NCI-H2196 treated with DMSO at 0.1 percent for 48 hours (cell line): ENCODE measurements around the gene BAIAP3.
"Not testable (repeated sequence)": the region's sequence is repeated elsewhere in the genome, so short reads cannot be mapped to it uniquely, and the experiment has no call there.

Experiments
- DNase-seq: peaks from one replicate; lab custom pipeline; 2025; ENCODE audit not compliant: unreplicated experiment; lab: John Stamatoyannopoulos, UW

BAIAP3 gene

DNA sequence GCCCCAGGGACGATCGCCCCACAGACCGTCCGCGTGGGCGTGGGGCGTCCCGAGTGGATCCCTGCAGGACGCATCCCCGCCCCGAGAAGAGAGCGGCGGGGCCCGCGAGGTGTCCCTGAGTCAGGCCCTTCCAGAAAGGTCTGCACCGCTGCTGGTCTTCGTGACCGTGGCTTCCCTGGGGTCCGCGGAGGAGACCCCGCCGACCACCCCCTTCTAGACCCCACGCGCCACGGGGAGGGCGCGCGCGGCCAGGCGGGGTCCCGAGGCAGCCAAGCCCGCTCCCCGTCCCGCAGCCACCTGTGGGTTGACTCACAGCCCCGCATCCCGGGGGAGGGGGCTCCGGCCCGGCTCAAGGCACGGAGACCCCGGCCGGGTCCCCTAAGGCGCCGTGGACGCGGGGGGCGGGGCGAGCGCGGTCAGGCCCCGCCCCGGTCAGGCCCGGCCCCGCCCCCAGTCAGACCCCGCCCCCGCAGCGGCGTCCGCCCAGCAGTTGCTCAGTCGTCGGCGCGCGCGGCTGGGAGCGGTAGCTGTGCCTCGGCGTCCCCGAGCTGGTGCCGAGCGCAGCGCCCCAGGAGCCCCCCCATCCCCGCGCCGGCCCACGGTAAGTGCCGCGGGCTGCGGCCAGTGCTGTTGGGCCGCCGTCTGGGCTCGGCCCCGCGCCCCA is at the start of gene BAIAP3:
BAIAP3 (plus strand) TSS at position 497 of the 664 bp plus-strand sequence. CDS start 4,905 bp downstream, outside the sequence.
- peak; percentile 23 for DNase-seq

DNA sequence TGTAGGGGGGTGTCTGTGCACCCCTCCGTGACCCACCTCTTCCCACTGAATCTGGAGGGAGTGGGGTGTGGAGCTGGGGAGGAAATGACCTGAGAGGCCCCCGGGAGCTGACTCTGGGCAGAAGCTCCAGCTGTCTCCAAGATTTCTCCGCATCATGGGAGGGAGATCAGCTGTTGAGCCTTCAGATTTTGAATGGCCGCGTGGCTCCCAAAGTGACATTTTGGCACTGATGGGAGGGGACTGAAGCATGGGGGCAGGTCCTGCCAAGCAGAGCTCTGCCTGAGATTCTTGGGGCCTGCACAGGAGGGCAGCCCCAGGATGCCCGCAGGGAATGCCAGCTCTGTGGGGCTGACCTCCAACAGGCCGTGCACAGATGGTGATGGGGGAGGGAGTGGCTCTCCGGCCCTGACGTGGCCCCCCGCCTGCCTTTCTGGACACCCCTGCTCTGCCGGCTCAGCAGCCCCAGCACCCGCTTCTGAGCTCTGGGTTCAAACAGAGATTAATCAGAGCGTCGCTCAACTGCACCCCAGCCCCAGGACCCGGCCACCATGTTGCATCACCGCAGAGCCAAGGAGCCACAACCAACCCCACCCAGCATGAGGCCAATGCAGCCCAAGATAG is 49.3 kb upstream of the BAIAP3 start:
- no peak for DNase-seq

DNA sequence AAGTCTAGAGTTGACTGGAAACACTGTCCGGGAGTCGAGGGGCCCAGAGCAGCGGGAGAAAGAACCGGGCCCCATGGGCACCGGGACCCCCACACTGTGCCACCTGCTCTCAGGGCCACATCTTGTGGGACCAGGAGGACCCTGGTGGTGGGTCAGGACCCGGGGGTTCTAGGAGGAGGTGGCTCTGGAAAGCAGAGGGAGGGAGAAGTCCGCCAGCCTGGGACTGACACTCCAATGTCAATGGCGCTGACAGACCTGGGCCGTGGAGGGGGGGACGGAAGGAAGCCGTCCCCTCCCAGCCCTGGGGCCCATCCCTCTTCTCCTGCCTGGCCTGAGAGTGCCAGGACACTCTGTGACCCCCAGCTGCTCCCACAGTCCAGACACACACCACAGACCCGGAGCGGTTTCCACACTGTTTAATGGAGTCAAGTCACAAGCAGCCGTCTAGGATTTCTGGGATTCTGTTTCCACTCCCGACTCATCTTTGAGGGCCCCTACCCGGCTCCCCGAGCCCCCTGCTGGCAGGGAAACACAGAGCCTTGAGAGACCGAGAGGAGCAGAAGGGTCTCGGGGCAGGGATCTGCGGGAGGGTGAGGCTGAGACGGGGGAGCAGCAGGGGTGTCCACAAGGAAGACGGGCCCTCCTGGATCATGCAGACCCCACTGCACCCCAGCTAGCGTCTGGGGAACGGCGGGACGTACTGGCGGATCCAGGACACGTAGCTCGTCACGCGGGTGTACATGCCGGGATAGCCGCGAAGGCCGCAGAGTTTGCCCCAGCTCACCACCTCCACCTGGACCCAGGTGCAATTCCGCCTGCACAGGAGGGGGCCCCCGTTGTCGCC is 47.6 kb upstream of the BAIAP3 start:
- DNase-seq: no peak

DNA sequence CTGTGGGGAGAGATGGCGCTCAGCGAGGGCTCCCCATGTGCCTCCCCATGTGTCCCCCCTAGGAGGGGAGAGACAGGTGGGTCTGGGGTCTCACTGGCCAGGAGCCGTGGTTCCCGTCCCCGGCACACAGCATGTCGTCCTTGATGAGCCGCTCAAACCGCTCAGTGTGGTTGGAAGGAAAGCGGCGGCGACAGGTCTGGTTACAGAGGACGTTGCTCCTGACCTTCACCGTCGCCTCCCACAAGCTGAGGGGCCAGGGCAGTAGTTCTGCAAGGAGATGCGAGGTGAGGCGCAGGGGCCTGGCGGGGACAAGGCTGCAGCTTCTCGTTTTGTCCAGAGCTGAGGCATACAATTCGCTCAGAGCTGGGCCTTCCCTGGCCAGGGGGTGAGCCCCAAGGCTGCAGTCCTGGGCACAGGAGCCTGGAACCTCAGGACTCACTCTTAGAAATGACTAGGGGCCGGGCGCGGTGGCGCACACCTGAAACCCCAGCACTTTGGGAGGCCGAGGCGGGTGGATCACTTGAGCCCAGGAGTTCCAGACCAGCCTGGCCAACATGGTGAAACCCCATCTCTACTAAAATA is 46.8 kb upstream of the BAIAP3 start:
- DNase-seq: no peak

GRCh38 chr16:1287982-1288670 is 45.3 kb upstream of the BAIAP3 start:
- DNase-seq: no peak

DNA sequence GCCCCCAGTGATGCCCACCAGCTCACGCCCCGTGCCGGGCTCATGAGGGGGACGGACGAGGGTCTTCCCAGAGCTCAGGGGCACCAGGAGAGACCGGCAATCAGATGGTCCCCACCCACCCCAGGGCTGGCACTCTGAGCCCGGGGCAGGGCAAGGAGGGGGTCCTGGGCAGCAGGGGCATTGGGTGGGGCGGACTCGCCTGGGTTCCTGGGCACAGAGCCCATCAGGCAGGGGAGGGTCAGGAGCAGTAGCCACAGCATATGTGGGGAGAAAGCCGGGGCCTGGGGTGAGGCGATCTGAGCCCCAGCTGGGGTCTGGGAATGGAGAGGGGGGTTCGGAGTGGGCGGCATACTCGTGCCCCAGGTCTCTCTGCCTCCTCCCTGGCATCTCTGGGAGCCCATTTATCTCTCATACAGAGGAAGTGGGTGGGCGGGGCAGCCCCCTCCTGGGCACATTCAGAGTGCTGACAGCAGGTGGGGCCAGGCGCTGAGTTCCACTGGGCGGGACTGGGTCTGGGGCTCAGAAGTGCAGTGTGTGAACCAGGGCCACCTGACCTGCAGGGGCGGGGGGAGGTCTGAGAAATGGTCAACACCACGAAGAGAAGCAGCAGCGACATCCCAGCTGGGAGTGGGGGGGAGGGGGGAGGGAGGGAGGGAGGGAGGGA is 44.5 kb upstream of the BAIAP3 start:
- no peak for DNase-seq

DNA sequence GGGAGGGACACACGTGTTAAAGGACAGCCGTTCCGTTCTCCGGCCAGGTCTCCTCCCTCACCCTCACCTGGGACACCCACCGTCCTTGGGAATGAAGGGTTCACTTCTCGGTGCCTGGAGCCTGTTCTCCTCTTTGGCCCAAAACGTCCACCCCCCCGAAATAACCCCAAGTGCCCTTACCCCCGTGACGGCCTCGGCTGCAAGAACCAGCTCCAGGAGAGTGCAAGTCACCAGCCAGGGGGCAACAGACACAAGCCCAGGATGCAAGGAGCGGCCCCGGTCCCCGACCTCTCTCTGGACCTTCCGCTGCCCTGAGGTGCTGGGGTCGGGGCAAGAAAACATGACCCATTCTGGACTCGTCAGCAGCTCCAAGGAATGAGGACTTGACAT is 44.0 kb upstream of the BAIAP3 start:
- no peak for DNase-seq

GRCh38 chr16:1290063-1290501 is 43.4 kb upstream of the BAIAP3 start:
- no peak for DNase-seq

- DNase-seq: peak; percentile 86
These were observed 42.4 kb upstream of the BAIAP3 start for GRCh38 chr16:1290860-1291575.

DNA sequence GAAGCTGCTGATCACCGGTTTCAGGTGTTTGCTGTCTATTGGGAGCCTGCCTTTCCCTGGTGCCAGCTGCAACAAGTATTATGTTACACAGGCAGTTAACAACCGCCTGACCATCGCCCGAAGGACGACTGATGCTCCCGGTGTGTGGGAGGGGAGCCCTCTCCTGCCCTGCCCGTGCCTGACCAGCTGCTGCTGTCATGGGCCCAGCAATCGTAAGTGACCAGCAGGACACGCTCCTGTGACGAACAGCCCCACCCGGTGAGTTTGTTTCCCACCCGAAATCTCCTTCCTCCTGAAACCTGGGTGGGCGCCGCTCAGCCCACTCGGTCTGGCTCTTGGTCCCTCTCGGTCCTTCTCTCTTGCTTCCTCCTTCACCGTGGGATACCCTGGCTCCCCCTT is 41.9 kb upstream of the BAIAP3 start:
- peak; percentile 89 for DNase-seq

- DNase-seq: not testable (repeated sequence)
These were observed 41.2 kb upstream of the BAIAP3 start for GRCh38 chr16:1292208-1292607.

GRCh38 chr16:1292808-1293207 is 40.6 kb upstream of the BAIAP3 start:
- DNase-seq: not testable (repeated sequence)

DNA sequence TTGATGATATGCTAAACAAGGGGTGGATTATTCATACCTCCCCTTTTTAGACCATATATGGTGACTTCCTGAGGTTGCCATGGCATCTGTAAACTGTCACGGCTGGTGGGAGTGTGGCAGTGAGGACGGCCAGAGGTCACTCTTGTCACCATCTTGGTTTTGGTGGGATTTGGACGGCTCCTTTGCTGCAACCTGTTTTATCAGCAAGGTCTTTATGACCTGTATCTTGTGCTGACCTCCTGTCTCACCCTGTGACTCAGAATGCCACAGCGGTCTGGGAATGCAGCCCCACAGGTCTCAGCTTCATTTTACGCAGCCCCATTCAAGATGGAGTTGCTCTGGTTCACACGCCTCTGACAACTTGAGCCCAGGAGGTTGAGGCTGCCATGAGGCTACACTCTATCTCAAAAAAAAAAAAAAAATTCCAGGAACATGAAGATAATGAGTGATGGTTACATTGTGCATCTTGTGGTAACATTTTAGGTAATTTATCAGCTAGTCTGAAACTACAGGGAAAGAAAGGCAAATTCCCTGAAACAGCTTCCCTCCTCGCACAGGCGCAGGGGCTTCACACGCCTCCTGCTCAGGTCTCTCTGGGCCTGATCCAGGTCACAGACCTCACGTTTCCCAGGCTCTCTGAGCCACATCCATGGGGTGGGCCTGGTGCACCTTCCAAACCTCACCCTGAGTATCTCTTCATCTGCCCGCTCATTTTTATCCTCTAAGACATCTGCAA is 39.4 kb upstream of the BAIAP3 start:
- no peak for DNase-seq

DNA sequence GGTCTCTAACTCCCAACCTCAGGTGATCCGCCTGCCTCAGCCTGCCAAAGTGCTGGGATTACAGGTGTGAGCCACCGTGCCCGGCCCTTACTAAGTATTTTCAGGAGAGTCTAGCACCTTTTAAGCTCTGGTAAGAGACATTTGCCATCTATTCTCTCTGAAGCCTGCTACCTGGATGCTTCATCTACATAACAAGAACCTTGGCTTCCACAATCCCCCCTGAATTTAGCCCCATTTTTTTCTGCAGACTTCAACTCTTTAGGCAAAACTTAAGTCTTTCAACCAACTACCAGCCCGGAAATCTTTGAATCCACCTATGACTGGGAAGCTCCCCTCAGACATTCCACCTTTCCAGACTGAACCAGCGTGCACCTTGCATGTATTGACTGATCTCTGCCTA is 38.0 kb upstream of the BAIAP3 start:
- DNase-seq: no peak

DNA sequence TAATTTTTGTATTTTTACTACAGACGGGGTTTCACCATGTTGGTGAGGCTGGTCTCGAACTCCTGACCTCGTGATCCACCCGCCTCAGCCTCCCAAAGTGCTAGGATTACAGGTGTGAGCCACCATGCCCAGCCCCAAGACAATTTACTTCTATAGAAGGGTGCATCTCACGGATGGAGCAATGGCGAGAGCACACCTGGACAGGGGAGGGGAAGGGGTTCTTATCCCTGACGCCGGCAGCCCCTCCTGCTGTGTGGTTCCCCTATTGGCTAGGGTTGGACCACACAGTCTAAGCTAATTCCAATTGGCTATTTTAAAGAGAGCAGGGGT is 36.8 kb upstream of the BAIAP3 start:
- not testable (repeated sequence) for DNase-seq

- peak; percentile 85 for DNase-seq
These were observed 36.3 kb upstream of the BAIAP3 start for GRCh38 chr16:1297018-1297696.

GRCh38 chr16:1298406-1298805 is 35.0 kb upstream of the BAIAP3 start:
- DNase-seq: no peak

DNA sequence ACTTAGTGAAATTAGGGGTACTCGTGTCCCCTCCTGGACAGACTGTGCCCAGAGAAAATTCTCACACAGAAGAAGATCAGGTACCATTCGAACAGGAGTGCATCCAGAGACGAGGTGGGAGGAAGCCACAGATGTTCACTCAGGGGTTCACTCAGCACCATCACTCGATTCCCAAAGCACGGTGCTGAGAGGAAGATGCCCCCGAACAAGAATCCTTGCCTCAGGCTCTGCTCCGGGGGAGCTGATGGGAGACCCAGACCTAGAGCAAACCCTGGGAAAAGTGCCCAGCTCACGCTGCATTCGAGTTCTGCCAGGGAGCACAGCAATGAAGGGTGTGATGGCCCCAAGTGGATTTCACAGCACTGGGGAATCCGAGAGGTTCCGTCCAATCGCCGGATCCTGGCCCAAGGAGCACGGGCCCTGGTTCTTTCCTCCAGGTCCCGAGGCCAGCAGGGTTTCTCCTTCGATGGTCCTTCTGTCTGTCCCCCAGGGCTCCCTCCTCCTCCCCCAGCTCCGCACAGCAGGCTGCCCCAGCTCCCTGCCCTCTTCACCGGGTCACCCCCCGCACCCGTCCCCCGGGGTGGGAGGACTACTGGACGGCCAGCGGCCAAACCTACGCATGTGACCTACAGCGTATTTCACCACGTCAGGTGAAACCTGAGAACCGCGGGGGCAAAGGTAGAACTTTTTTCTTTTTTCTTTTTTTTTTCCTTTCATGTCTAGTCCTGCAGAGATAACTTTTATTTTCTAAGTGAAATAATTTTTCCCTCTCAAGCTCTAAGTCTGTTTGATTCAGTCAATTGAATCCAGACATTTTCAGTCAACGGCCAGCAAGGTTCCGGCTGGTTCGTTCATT is 34.2 kb upstream of the BAIAP3 start:
- no peak for DNase-seq
